K562 (cell line): ENCODE results near the gene PCNX3. TPM values are rescaled to one million over a fixed set of nuclear protein-coding genes. Genes with fewer than 3 reads are reported as not detected.
A peak's percentile ranks its signal among the peaks of the same experiment; 100 is the strongest.

ENCODE experiments used
- ARID3A ChIP-seq: IDR thresholded peaks from 2 replicates; pipeline ENCODE4 v1.6.1; 2012; ENCODE audit warnings: low read depth, low read length, improper control_type of control experiment, borderline replicate concordance
- ATF4 ChIP-seq: fragments of 450-650 bp; formaldehyde crosslinking; IDR thresholded peaks from 2 replicates; pipeline ENCODE4 v1.4.0; 2022; ENCODE audit warnings: mild to moderate bottlenecking, moderate library complexity
- CEBPG ChIP-seq, 3 experiments: fragments of 200-800 bp in 1 of 3; sonication (Bioruptor generic) in 1 of 3; sonication (generic) in 1 of 3; formaldehyde crosslinking in 1 of 3; IDR thresholded peaks in 2 of 3; conservative IDR thresholded peaks in 1 of 3; 2 replicates each; pipeline versions ENCODE4 v1.6.1 to v1.8.0; 2016 to 2022; ENCODE audit warnings: missing compliant biosample characterization in 2 of 3, missing genetic modification characterization in 2 of 3, mild to moderate bottlenecking in 1 of 3, missing genetic modification reagents in 1 of 3
- CTCFL ChIP-seq: IDR thresholded peaks from 2 replicates; pipeline ENCODE4 v1.6.1; 2011; ENCODE audit warnings: borderline replicate concordance, low read depth, mild to moderate bottlenecking, moderate library complexity, low read length; ENCODE audit not compliant: insufficient read depth, poor library complexity, severe bottlenecking
- E2F3 ChIP-seq: fragments of 250-450 bp; sonication (Bioruptor Pico); IDR thresholded peaks from 2 replicates; pipeline ENCODE4 v1.4.0; 2020; ENCODE audit warnings: mild to moderate bottlenecking
- E2F5 ChIP-seq: sonication (generic); formaldehyde crosslinking; IDR thresholded peaks from 2 replicates; pipeline ENCODE4 v1.8.0; 2022; ENCODE audit warnings: mild to moderate bottlenecking, missing genetic modification reagents
- HES1 ChIP-seq: fragments of 450-650 bp; IDR thresholded peaks from 2 replicates; pipeline ENCODE4 v1.6.1; 2016; ENCODE audit warnings: low read depth, mild to moderate bottlenecking, moderate library complexity
- HMBOX1 ChIP-seq: sonication (generic); IDR thresholded peaks from 2 replicates; pipeline ENCODE4 v1.6.1; 2016
- HOMEZ ChIP-seq: fragments of 250-450 bp; sonication (Bioruptor Pico); IDR thresholded peaks from 2 replicates; pipeline ENCODE4 v1.4.0; 2020; ENCODE audit warnings: mild to moderate bottlenecking, moderate library complexity
- MTA1 ChIP-seq: fragments of 450-650 bp; IDR thresholded peaks from 2 replicates; pipeline ENCODE4 v1.6.1; 2017; ENCODE audit warnings: borderline replicate concordance
- RCOR1 ChIP-seq, 2 experiments: IDR thresholded peaks; 2 replicates each; pipeline ENCODE4 v1.6.1; 2012; ENCODE audit warnings: low read depth in 2 of 2, low read length in 2 of 2, borderline replicate concordance in 1 of 2, improper control_type of control experiment in 1 of 2
- RNF2 ChIP-seq: sonication (generic); IDR thresholded peaks from 2 replicates; pipeline ENCODE4 v1.6.1; 2016
- SPI1 ChIP-seq: IDR thresholded peaks from 2 replicates; pipeline ENCODE4 v1.6.1; 2011; ENCODE audit warnings: low read depth, low read length, control low read depth, borderline replicate concordance
- TARDBP ChIP-seq: fragments of 450-650 bp; IDR thresholded peaks from 2 replicates; pipeline ENCODE4 v1.6.1; 2016
- TEAD1 ChIP-seq, 2 experiments: fragments of 450-650 bp in 1 of 2; sonication (generic) in 1 of 2; formaldehyde crosslinking; IDR thresholded peaks; 2 replicates each; pipeline versions ENCODE4 v1.4.0 to v1.8.0; 2020 to 2022; ENCODE audit warnings: mild to moderate bottlenecking in 2 of 2, missing genetic modification reagents in 1 of 2
- ZNF699 ChIP-seq: fragments of 250-450 bp; sonication (Bioruptor Pico); IDR thresholded peaks from 2 replicates; pipeline ENCODE4 v1.8.0; 2021; ENCODE audit warnings: mild to moderate bottlenecking, moderate library complexity; ENCODE audit not compliant: insufficient replicate concordance
- polyA plus RNA-seq, 8 experiments: library from polyadenylated mRNA; depleted of rRNA in 4 of 8; stranded (reverse) in 5 of 8; unstranded in 3 of 8; fragments of >200 nt; fragmentation: Nextera tagmentation in 2 of 8; fragmentation: Illumina TruSeq in 1 of 8; extraction: Ambion mirVana in 2 of 8; extraction: Trizol in 1 of 8; gene quantifications; 2 replicates each; pipeline versions ENCODE4 v1.2.1 to v1.2.3, GENCODE V29; 2011 to 2014; ENCODE audit warnings: inconsistent platforms in 1 of 8, missing spikeins in 1 of 8
- total RNA-seq, 7 experiments: library from RNA; depleted of rRNA in 6 of 7; stranded (reverse); fragments of >200 nt in 6 of 7; fragmentation: Illumina TruSeq in 2 of 7; extraction: Trizol in 2 of 7; gene quantifications; 2 replicates each; pipeline versions ENCODE4 v1.2.1 to v1.2.3, GENCODE V29; 2011 to 2021; ENCODE audit warnings: low replicate concordance in 1 of 7

Gene PCNX3
- total and polyA plus RNA-seq, 9 of the 15 experiments (the other 6 are each of a cell fraction or from before 2014, with no cell fraction given): 0.11 to 47.8 (median 12.8) TPM

GRCh38 chr11:65651589-65652510 is 36.3 kb downstream of the PCNX3 start (continued):
- TF ChIP-seq ARID3A (no peak), MTA1 (peak; percentile 40; the same call in 1 of the 2 replicates), SPI1 (no peak), TARDBP (no peak), RNF2 (peak; percentile 15; the same call in 1 of the 2 replicates), ZNF699 (CRISPR knock-in tag) (no peak), E2F3 (no peak), HMBOX1 (peak; percentile 61; the same call in 1 of the 2 replicates), HES1 (no peak), TEAD1 (CRISPR knock-in tag; IDR thresholded peaks at IDR 0.05) (0 out of 4 replicates have a peak, but pooled peaks of 1 of the 2 experiments have one; percentile 48), CTCFL (no peak), HOMEZ (CRISPR knock-in tag) (no peak), E2F5 (no peak), RCOR1 (IDR thresholded peaks at IDR 0.05; ENCODE audit: borderline replicate concordance in 1 of 2, low read depth in 2 of 2, low read length in 2 of 2) (peak in 1 of 2 experiments; percentile 38; a peak in 1 of 4 replicates), CEBPG (CRISPR knock-in tag; IDR thresholded peaks at IDR 0.05) (no peak), CEBPG (tag; conservative IDR thresholded peaks at IDR 0.05 in 1 of 2, IDR thresholded peaks at IDR 0.05 in 1 of 2) (no peak), ATF4 (CRISPR knock-in tag) (no peak)
